ENCODE results near the gene PDE1C.

The PDE1C gene

GRCh38 chr7:31892099-31892829 lies 177.9 kb downstream of the PDE1C start:
- no peak for DNase-seq (ENCODE audit: low read depth in 2 of 2)

- DNase-seq (ENCODE audit: low read depth in 2 of 2), result no peak
Observed at GRCh38 chr7:31890766-31891165, 179.4 kb downstream of the PDE1C start.

- no peak for DNase-seq (ENCODE audit: low read depth in 2 of 2)
Observed at GRCh38 chr7:31890198-31890597, 180.0 kb downstream of the PDE1C start.

- no peak for DNase-seq (ENCODE audit: low read depth in 2 of 2)
Observed at GRCh38 chr7:31887006-31887405, 183.2 kb downstream of the PDE1C start.

- DNase-seq (ENCODE audit: low read depth in 2 of 2), result no peak
Observed at GRCh38 chr7:31885171-31885570, 185.0 kb downstream of the PDE1C start.

GRCh38 chr7:31883761-31884164 lies 186.4 kb downstream of the PDE1C start:
- DNase-seq (ENCODE audit: low read depth in 2 of 2), result no peak

GRCh38 chr7:31882187-31882586 lies 188.0 kb downstream of the PDE1C start:
- DNase-seq (ENCODE audit: low read depth in 2 of 2), result no peak

- no peak for DNase-seq (ENCODE audit: low read depth in 2 of 2)
Observed at GRCh38 chr7:31878875-31879274, 191.3 kb downstream of the PDE1C start.

GRCh38 chr7:31875424-31875823 lies 194.8 kb downstream of the PDE1C start:
- no peak for DNase-seq (ENCODE audit: low read depth in 2 of 2)

GRCh38 chr7:31874631-31875386 lies 195.4 kb downstream of the PDE1C start:
- no peak for DNase-seq (ENCODE audit: low read depth in 2 of 2)

GRCh38 chr7:31873816-31874597 lies 196.2 kb downstream of the PDE1C start:
- no peak for DNase-seq (ENCODE audit: low read depth in 2 of 2)

- no peak for DNase-seq (ENCODE audit: low read depth in 2 of 2)
Observed at GRCh38 chr7:31872545-31873370, 197.4 kb downstream of the PDE1C start.

- DNase-seq (ENCODE audit: low read depth in 2 of 2), result no peak
Observed at GRCh38 chr7:31864646-31865045, 205.6 kb downstream of the PDE1C start.

- DNase-seq (ENCODE audit: low read depth in 2 of 2), result no peak
Observed at GRCh38 chr7:31860925-31861324, 209.3 kb downstream of the PDE1C start.

- DNase-seq (ENCODE audit: low read depth in 2 of 2), result no peak
Observed at GRCh38 chr7:31858055-31858454, 212.2 kb downstream of the PDE1C start.

GRCh38 chr7:31857172-31857571 lies 213.0 kb downstream of the PDE1C start:
- no peak for DNase-seq (ENCODE audit: low read depth in 2 of 2)

GRCh38 chr7:31856337-31856736 lies 213.9 kb downstream of the PDE1C start:
- DNase-seq (ENCODE audit: low read depth in 2 of 2), result no peak

GRCh38 chr7:31855530-31855929 lies 214.7 kb downstream of the PDE1C start:
- DNase-seq (ENCODE audit: low read depth in 2 of 2), result no peak

GRCh38 chr7:31853380-31853779 lies 216.8 kb downstream of the PDE1C start:
- DNase-seq (ENCODE audit: low read depth in 2 of 2), result no peak

GRCh38 chr7:31852462-31852861 lies 217.7 kb downstream of the PDE1C start:
- no peak for DNase-seq (ENCODE audit: low read depth in 2 of 2)

GRCh38 chr7:31851119-31851518 lies 219.1 kb downstream of the PDE1C start:
- no peak for DNase-seq (ENCODE audit: low read depth in 2 of 2)

GRCh38 chr7:31850601-31851000 lies 219.6 kb downstream of the PDE1C start:
- DNase-seq (ENCODE audit: low read depth in 2 of 2), result no peak
